GM12891 (cell line): ENCODE measurements around the gene CTPS2.

Source experiments
- POLR2A ChIP-seq: IDR thresholded peaks from 2 replicates; pipeline ENCODE4 v1.6.1; 2011; ENCODE audit warnings: low read depth, low read length, control low read depth
- POLR2AphosphoS5 ChIP-seq: IDR thresholded peaks from 2 replicates; pipeline ENCODE4 v1.6.1; 2011; ENCODE audit warnings: low read depth, low read length, control low read depth
- POU2F2 ChIP-seq: IDR thresholded peaks from 2 replicates; pipeline ENCODE4 v1.6.1; 2011; ENCODE audit warnings: low read depth, mild to moderate bottlenecking, control low read depth, low read length, moderate library complexity
- TAF1 ChIP-seq: IDR thresholded peaks from 2 replicates; pipeline ENCODE4 v1.6.1; 2011; ENCODE audit warnings: low read depth, low read length, control low read depth

DNA sequence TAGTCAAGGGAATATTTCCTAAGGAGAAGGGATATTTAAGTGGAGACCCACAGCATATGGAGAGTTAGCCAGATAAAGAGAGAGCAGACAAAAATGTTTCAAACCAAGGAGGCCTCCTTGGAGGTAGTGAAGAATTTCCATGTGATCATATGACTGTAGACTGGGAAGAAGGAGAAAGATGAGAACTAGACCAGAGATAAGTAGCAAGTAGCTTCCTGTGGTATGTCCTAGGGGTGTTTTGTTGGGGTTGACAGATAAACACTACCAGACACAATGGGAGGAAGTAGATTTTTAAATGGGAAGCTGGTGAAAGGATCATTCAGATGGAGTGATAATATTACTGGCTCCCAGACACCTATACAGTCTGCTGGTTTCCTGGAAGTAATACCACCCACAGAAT is 20.5 kb upstream of the CTPS2 start:
- TF ChIP-seq POLR2A = no peak
- no peak for TF ChIP-seq TAF1
- TF ChIP-seq POLR2AphosphoS5 = no peak
- TF ChIP-seq POU2F2 = no peak
